Mesenteric fat pad (tissue), 1 donor: ENCODE data around the gene TMC6. TPM values are rescaled to one million over a fixed set of nuclear protein-coding genes. Genes with fewer than 3 reads are reported as not detected.

Experiments
- DNase-seq: peaks from one replicate; pipeline ENCODE4 v3.0.0-alpha.2; 2020; ENCODE audit warnings: low spot score
- total RNA-seq: library from RNA; stranded (reverse); fragmentation: NEBNext Ultra II Directional; extraction: Animal tissue kit (Norgen Biotek cat#: 25700); gene quantifications from one replicate; pipeline ENCODE4 v1.2.1, GENCODE V29; 2021
- donor health status: DM: yes; HTN: yes; CAD: no.

TMC6 gene
- total RNA-seq, 1 donor from 2014 or later, result 117 TPM

GRCh38 chr17:78135858-78136500 is 7.4 kb upstream of the TMC6 start:
- DNase-seq, result no peak

- DNase-seq, result no peak
Measured at GRCh38 chr17:78134899-78135385, 6.4 kb upstream of the TMC6 start.

GRCh38 chr17:78133971-78134898 is 5.7 kb upstream of the TMC6 start:
- no peak for DNase-seq

- no peak for DNase-seq
Measured at GRCh38 chr17:78133179-78133951, 4.8 kb upstream of the TMC6 start.

GRCh38 chr17:78132767-78133178 is 4.2 kb upstream of the TMC6 start:
- no peak for DNase-seq

GRCh38 chr17:78132084-78132676 is 3.6 kb upstream of the TMC6 start:
- no peak for DNase-seq

GRCh38 chr17:78131172-78132083 is 2.9 kb upstream of the TMC6 start:
- DNase-seq, result no peak

- DNase-seq, result no peak
Measured at GRCh38 chr17:78130437-78131101, 2.0 kb upstream of the TMC6 start, which contains the start of gene TMC8. Gene TMC8 (plus strand): TSS chr17:78130771. CDS start chr17:78131589, 818 bp downstream.

- DNase-seq, result no peak
Measured at GRCh38 chr17:78130090-78130436, 1.5 kb upstream of the TMC6 start.

GRCh38 chr17:78129351-78130089 is 965 bp upstream of the TMC6 start:
- no peak for DNase-seq

- no peak for DNase-seq
Measured at GRCh38 chr17:78127888-78128550, 536 bp downstream of the TMC6 start.

GRCh38 chr17:78127239-78127887 is 1.2 kb downstream of the TMC6 start:
- DNase-seq, result no peak

- no peak for DNase-seq
Measured at GRCh38 chr17:78126895-78127238, 1.7 kb downstream of the TMC6 start.

GRCh38 chr17:78125976-78126894 is 2.3 kb downstream of the TMC6 start:
- no peak for DNase-seq

GRCh38 chr17:78125138-78125913 is 3.2 kb downstream of the TMC6 start:
- DNase-seq, result no peak

- DNase-seq, result no peak
Measured at GRCh38 chr17:78124836-78125137, 3.8 kb downstream of the TMC6 start.
